H9 (cell line): ENCODE data around the gene GRID1. TPM values are rescaled to one million over a fixed set of nuclear protein-coding genes. Genes with fewer than 3 reads are reported as not detected.

ENCODE experiments used
- DNase-seq: peaks from one replicate; pipeline ENCODE4 v3.0.0-alpha.2; 2017
- H2AFZ ChIP-seq: one replicate; pipeline ENCODE4 v1.6.1; 2013; ENCODE audit warnings: mild to moderate bottlenecking, low read length, control low read depth, moderate library complexity
- H2AK5ac ChIP-seq: 2 replicates; pipeline ENCODE4 v1.6.1; 2013; ENCODE audit warnings: low read length, control low read depth, mixed read lengths; ENCODE audit not compliant: insufficient read length
- H2BK120ac ChIP-seq: one replicate; pipeline ENCODE4 v1.6.1; 2013; ENCODE audit warnings: low read depth, mild to moderate bottlenecking, low read length, control low read depth, inconsistent platforms; ENCODE audit not compliant: poor library complexity, severe bottlenecking
- H2BK12ac ChIP-seq: 2 replicates; pipeline ENCODE4 v1.6.1; 2013; ENCODE audit warnings: low read length, control low read depth, mixed read lengths, low read depth; ENCODE audit not compliant: insufficient read length
- H2BK15ac ChIP-seq: 2 replicates; pipeline ENCODE4 v1.6.1; 2013; ENCODE audit warnings: low read depth, low read length, control low read depth
- H2BK20ac ChIP-seq: one replicate; pipeline ENCODE4 v1.6.1; 2013; ENCODE audit warnings: low read depth, mild to moderate bottlenecking, low read length, control low read depth, inconsistent platforms; ENCODE audit not compliant: poor library complexity, severe bottlenecking
- H2BK5ac ChIP-seq: 2 replicates; pipeline ENCODE4 v1.6.1; 2013; ENCODE audit warnings: low read length, control low read depth, mixed read lengths; ENCODE audit not compliant: insufficient read length
- H3K14ac ChIP-seq: 2 replicates; pipeline ENCODE4 v1.6.1; 2013; ENCODE audit warnings: low read length, control low read depth; ENCODE audit not compliant: insufficient read depth
- H3K18ac ChIP-seq: 2 replicates; pipeline ENCODE4 v1.6.1; 2013; ENCODE audit warnings: low read depth, mild to moderate bottlenecking, mixed read lengths, low read length, control low read depth; ENCODE audit not compliant: insufficient read length
- H3K23ac ChIP-seq: 2 replicates; pipeline ENCODE4 v1.6.1; 2013; ENCODE audit warnings: low read length, control low read depth, mixed read lengths, low read depth; ENCODE audit not compliant: insufficient read length
- H3K23me2 ChIP-seq: 2 replicates; pipeline ENCODE4 v1.6.1; 2013; ENCODE audit warnings: low read depth, mild to moderate bottlenecking, mixed read lengths, low read length, control low read depth; ENCODE audit not compliant: insufficient read length, poor library complexity, severe bottlenecking
- H3K27ac ChIP-seq: 2 replicates; pipeline ENCODE4 v1.5.1; 2013; ENCODE audit warnings: low read length, control low read depth, mixed read lengths, low read depth; ENCODE audit not compliant: insufficient read length
- H3K27me3 ChIP-seq: 2 replicates; pipeline ENCODE4 v1.6.1; 2013; ENCODE audit warnings: low read length, control low read depth, inconsistent platforms; ENCODE audit not compliant: insufficient read depth
- H3K4ac ChIP-seq: 2 replicates; pipeline ENCODE4 v1.6.1; 2013; ENCODE audit warnings: low read depth, mild to moderate bottlenecking, control low read depth, inconsistent platforms, low read length, moderate library complexity
- H3K4me1 ChIP-seq: 2 replicates; pipeline ENCODE4 v1.6.1; 2013; ENCODE audit warnings: low read length, control low read depth, inconsistent platforms; ENCODE audit not compliant: insufficient read depth
- H3K4me2 ChIP-seq: 2 replicates; pipeline ENCODE4 v1.6.1; 2013; ENCODE audit warnings: low read length, control low read depth, mixed read lengths; ENCODE audit not compliant: insufficient read length, insufficient read depth
- H3K56ac ChIP-seq: 2 replicates; pipeline ENCODE4 v1.6.1; 2013; ENCODE audit warnings: low read depth, mild to moderate bottlenecking, mixed read lengths, low read length, control low read depth; ENCODE audit not compliant: insufficient read length
- H3K79me1 ChIP-seq: 2 replicates; pipeline ENCODE4 v1.6.1; 2013; ENCODE audit warnings: low read depth, mild to moderate bottlenecking, moderate library complexity, low read length, control low read depth, inconsistent platforms; ENCODE audit not compliant: insufficient read depth, poor library complexity, severe bottlenecking
- H3K79me2 ChIP-seq: 2 replicates; pipeline ENCODE4 v1.6.1; 2013; ENCODE audit warnings: low read length, control low read depth, inconsistent platforms; ENCODE audit not compliant: insufficient read depth
- H3K9ac ChIP-seq: 2 replicates; pipeline ENCODE4 v1.6.1; 2013; ENCODE audit warnings: low read length, control low read depth, mixed read lengths; ENCODE audit not compliant: insufficient read length; ENCODE audit errors: extremely low read depth
- H3K9me3 ChIP-seq: one replicate; pipeline ENCODE4 v1.6.1; 2013; ENCODE audit warnings: low read depth, low read length, inconsistent platforms; ENCODE audit not compliant: control insufficient read depth
- H3T11ph ChIP-seq: one replicate; pipeline ENCODE4 v1.6.1; 2013; ENCODE audit warnings: mild to moderate bottlenecking, low read length, control low read depth, inconsistent platforms
- H4K20me1 ChIP-seq: one replicate; pipeline ENCODE4 v1.6.1; 2013; ENCODE audit not compliant: control insufficient read depth, insufficient read length, insufficient read depth
- H4K5ac ChIP-seq: 2 replicates; pipeline ENCODE4 v1.6.1; 2013; ENCODE audit warnings: low read depth, mild to moderate bottlenecking, mixed read lengths, low read length, control low read depth; ENCODE audit not compliant: insufficient read length
- H4K8ac ChIP-seq: replicated peaks from 2 replicates; pipeline ENCODE4 v1.6.1; 2013; ENCODE audit warnings: low read length, control low read depth, mixed read lengths, low read depth; ENCODE audit not compliant: insufficient read length
- H4K91ac ChIP-seq: 2 replicates; pipeline ENCODE4 v1.6.1; 2013; ENCODE audit warnings: low read depth, mild to moderate bottlenecking, moderate library complexity, mixed read lengths, low read length, control low read depth; ENCODE audit not compliant: insufficient read length
- H3K27ac Mint-ChIP-seq, 3 experiments: 2 replicates in 2 of 3; 3 replicates in 1 of 3; pipeline ENCODE4 v1.8.0; 2020 to 2021; ENCODE audit warnings: mixed read lengths in 3 of 3, mild to moderate bottlenecking in 1 of 3, moderate library complexity in 1 of 3
- H3K27me3 Mint-ChIP-seq: 2 replicates; pipeline ENCODE4 v1.8.0; 2021; ENCODE audit warnings: low read depth, mild to moderate bottlenecking, moderate library complexity, mixed read lengths
- H3K36me3 Mint-ChIP-seq, 3 experiments: 2 replicates in 2 of 3; 3 replicates in 1 of 3; pipeline ENCODE4 v1.8.0; 2020 to 2021; ENCODE audit warnings: low read depth in 3 of 3, mixed read lengths in 3 of 3; ENCODE audit not compliant: insufficient read depth in 1 of 3
- H3K4me1 Mint-ChIP-seq, 2 experiments: 2 replicates each; pipeline ENCODE4 v1.8.0; 2020; ENCODE audit warnings: mixed read lengths in 2 of 2
- H3K4me3 Mint-ChIP-seq, 2 experiments: 2 replicates in 1 of 2; 3 replicates in 1 of 2; pipeline ENCODE4 v1.8.0; 2020 to 2021; ENCODE audit warnings: mild to moderate bottlenecking in 2 of 2, mixed read lengths in 2 of 2, moderate library complexity in 1 of 2
- H3K9me3 Mint-ChIP-seq, 2 experiments: 2 replicates in 1 of 2; 3 replicates in 1 of 2; pipeline ENCODE4 v1.8.0; 2020; ENCODE audit warnings: mild to moderate bottlenecking in 2 of 2, mixed read lengths in 2 of 2, moderate library complexity in 1 of 2
- CTCF ChIP-seq: fragments of 200-600 bp; sonication (generic); conservative IDR thresholded peaks from 3 replicates; pipeline ENCODE4 v1.8.0; 2021; ENCODE audit warnings: antibody characterized with exemption, mild to moderate bottlenecking
- WGBS: extraction: QIAGEN DNeasy Blood & Tissue Kit; methylation state at CpG from one replicate; pipeline ENCODE4 v1.1.7; 2013; ENCODE audit warnings: missing lambda C conversion rate, low lambda C conversion rate, mixed read lengths; ENCODE audit not compliant: insufficient read length; ENCODE audit errors: extremely low coverage; 5-methylcytosine and 5-hydroxymethylcytosine counted together
- total RNA-seq: library from RNA; stranded (reverse); gene quantifications from 2 replicates; pipeline ENCODE4 v1.2.1, GENCODE V29; 2021

Gene GRID1
- total RNA-seq, 1 experiment from 2014 or later: 0.35 TPM

- no peak for TF ChIP-seq CTCF
- Histone ChIP-seq H3K9me3 (no peaks in the 10 kb centered on the region), H3K4ac (no peak overlapping the region), H3T11ph (no peak overlapping the region), H3K9ac (no peak overlapping the region), H3K27ac (no peak overlapping the region), H3K79me1 (no peaks in the 10 kb centered on the region), H3K14ac (no peak overlapping the region), H2BK12ac (no peak overlapping the region), H4K5ac (no peak overlapping the region), H2BK5ac (no peak overlapping the region), H3K4me1 (no peaks in the 10 kb centered on the region), H2BK20ac (no peak overlapping the region), H4K20me1 (no peaks in the 10 kb centered on the region), H2BK15ac (no peak overlapping the region), H3K23ac (no peak overlapping the region), H3K56ac (no peak overlapping the region), H2BK120ac (no peak overlapping the region), H3K27me3 (no peaks in the 10 kb centered on the region), H3K23me2 (no peaks in the 10 kb centered on the region), H4K91ac (no peak overlapping the region), H2AK5ac (no peak overlapping the region), H3K79me2 (no peaks in the 10 kb centered on the region), H3K18ac (no peak overlapping the region), H3K4me2 (no peak overlapping the region), H2AFZ (no peak overlapping the region), H4K8ac (no peak overlapping the region)
- H3K9me3 Mint-ChIP-seq: peaks cover 0 to 2% of the 10 kb centered on the region in 2 experiments; a peak in 2 of 5 replicates
- no CpG with 5 or more reads among the region's 6 CpGs for WGBS
- H3K27ac Mint-ChIP-seq: no peak overlapping the region
- no peak for DNase-seq
- no peaks in the 10 kb centered on the region for H3K36me3 Mint-ChIP-seq
- no peak overlapping the region for H3K4me3 Mint-ChIP-seq
- H3K27me3 Mint-ChIP-seq: no peaks in the 10 kb centered on the region; the same call in 1 of the 2 replicates
- peaks cover 4 to 7% of the 10 kb centered on the region in 2 experiments for H3K4me1 Mint-ChIP-seq
These were observed 46.6 kb upstream of the GRID1 start for GRCh38 chr10:86413046-86413728.
